Stimulated activated CD4-positive, alpha-beta T cell treated with anti-CD3 and anti-CD28 coated beads, Interleukin-4, amount 100 ng/mL, for 4 hours (primary cell): Measurements from ENCODE around the gene FGD4.
"Not testable (repeated sequence)": the region's sequence is repeated elsewhere in the genome, so short reads cannot be mapped to it uniquely, and the experiment has no call there.

Experiments used
- DNase-seq, 2 experiments: peaks; one replicate each; pipeline ENCODE4 v3.0.0-alpha.2; 2020

The FGD4 gene

DNA sequence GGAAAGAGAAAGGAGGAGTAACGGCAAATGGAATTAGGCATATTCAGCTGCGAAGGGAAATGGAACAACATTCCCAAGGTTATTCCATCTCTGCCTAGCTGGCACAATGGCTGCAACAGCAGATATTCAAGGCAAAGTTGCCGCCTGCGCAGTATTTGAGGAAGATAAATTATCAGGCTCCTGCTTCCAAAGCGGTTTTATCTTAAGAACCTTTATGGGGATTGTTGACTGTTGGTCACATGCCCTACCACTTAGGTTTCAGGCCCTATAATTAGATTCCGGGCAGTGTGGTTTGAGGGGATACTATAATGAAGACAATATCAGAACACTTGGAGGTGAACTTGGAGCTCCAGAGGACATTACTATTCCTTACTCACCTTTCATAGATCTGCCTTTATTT, 99.7 kb downstream of the FGD4 start:
- DNase-seq = no peak

- no peak for DNase-seq
Measured at GRCh38 chr12:32501835-32502333, 102.5 kb downstream of the FGD4 start.

DNA sequence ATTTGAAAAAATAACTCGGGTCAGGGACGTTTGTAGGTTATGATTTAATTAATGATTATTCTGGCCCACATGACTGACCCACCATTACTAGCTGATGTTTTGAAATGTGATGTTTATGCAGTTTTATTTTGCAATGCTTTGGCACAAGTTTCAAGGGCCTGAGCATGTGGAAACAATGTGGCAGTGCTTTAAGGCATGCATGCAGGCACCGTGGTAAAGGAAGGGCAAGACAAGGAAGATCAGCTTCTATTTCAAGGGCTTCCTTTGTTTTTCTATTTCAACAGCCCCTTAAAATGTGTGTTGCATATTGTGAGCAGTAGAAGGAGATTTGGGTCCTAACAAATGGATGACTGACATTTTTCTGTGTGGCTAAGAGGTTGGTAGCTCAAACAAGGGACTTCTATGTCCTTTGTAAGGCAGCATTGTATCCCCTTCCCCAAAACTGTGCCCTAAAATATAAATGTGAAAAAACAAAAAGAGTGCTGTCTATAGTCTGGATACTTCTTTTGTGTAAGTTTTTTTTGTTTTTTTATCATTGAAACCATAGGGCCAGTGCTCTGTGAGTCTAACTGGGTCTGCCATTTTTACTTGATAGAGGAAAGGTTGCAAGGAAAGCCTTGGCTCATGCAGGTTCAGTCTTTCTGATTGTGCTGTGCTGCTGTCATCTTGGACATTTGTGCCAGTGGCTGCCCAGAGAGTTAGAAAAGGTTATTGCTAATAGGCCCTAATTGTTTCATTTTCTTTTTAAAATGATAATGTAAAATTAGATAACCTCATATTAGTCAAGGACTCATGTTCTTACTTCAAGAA, 103.5 kb downstream of the FGD4 start:
- no peak for DNase-seq

DNA sequence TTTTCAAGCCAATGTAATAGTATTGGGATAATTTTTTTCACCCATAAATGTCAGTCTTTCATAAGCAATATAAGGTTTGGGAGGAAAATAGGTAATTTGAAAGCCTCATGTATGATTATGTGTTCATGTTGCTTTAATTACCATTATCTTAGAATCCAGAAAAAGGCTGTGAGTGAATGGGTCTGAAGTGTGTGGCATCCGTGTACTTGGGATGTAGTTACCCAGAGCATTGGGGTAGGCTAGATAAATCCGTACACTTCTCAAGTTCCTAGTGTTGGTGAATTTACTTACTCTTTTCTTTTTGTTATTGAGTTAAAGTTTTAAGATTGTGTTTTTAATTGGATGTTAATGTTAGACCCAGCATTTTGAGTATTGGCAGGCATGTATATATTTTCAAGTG, 104.4 kb downstream of the FGD4 start:
- no peak for DNase-seq

DNA sequence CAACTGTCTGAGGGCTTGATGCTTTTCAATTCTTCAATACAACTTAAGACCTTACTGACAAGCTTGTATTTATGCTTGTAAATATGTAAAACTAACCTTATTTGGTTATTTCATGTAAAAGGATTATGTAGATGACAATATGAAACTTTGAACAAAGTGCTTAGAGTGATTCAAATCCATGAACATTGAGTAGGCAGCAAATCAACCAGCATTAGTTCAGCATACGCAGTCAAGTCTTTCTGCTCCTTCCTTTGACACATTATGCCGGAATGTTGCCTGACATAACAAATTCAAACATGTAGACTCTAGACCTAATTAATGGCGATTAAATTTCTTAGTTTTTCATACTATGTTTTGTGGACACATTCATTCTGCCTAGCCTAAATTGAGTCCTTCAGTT, 105.2 kb downstream of the FGD4 start:
- no peak for DNase-seq

DNA sequence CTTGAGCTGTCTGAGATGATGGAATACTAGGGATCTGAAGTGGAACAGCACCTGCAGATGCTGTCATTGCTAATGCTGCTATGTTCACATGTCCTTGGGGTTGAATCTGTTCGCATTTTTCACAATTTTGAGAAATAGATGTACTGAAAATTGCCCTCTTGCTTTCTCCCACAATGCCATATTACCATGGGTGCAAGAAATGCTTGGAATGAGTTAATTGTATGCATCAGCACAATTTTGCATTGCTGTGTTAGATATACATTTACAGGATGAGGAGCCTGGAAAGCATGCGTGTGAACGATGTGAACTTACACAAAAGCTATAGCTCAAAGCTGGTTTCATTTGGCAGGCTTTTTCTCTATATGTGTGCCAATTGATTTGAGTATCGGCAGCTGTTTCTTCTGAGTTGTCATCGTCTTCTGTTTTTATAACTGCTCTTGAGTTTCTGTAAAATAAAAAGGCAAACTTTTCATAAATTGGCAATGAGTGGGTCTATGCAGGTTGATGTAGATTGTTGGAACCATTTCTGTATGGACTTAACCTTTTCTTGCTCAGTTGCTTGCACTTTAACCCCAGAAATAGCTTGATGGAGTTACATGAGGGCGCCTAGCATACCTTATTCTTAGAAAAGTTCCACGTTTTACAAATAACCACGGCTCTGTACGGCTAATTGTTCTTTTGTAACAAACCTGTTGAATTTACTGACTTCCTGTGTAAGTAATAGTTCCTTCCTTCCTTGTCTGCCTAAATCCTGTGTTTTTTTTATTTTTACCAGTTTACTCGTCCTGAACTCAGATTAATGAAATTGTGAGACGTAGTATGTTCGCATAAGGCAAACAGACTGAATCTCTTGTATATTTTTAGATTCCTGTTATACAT, 105.9 kb downstream of the FGD4 start:
- DNase-seq = no peak

DNA sequence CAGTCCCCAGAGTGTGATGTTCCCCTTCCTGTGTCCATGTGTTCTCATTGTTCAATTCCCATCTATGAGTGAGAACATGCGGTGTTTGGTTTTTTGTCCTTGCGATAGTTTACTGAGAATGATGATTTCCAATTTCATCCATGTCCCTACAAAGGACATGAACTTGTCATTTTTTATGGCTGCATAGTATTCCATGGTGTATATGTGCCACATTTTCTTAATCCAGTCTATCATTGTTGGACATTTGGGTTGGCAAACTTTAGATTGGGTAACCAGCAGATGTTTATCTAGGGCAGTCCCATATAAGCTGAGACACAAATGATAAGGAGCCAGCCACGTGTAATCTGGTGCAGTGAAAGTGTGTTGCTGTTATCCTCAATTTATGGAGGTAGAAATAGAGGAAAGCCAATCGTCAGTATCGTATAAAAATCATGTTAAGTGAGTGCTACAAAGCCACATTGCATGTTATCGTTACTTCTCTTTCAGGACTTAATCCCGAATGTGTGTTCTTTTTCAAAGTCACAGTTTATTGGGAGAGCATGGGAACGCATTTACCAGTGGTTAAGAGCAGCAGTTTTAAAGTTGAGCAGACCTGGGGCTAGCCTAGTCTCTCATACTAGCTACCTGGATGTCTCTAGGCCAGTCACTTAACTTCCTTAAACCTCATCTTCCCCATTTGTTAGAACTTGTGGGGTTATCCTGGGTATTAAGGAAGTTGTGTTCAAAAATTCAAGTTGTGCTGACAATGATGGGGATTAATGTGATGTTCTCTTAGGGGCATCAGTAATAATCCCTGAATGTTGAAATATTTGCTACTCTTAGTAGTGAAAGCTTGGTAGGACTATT, 108.0 kb downstream of the FGD4 start:
- not testable (repeated sequence) for DNase-seq

- no peak for DNase-seq
Measured at GRCh38 chr12:32507942-32508320, 108.6 kb downstream of the FGD4 start.

DNA sequence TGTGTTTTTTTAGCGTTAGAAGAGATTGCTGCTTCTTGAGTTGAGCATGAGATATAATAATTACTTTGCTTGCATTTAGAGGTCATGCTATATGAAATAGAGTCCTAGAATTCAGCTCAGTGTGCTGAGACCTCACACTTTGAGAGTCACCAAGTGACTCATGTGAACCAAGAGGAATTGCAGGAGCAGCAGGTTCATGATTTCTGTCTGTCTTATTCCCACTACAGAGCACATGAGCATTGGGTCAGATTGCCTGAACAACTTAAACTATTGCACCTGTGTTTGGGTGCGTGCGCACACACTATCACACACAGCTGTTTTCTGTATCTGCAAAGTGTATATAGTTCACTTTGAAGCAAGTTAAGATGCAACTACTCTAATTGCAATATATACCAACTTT, 109.3 kb downstream of the FGD4 start:
- DNase-seq = no peak

DNA sequence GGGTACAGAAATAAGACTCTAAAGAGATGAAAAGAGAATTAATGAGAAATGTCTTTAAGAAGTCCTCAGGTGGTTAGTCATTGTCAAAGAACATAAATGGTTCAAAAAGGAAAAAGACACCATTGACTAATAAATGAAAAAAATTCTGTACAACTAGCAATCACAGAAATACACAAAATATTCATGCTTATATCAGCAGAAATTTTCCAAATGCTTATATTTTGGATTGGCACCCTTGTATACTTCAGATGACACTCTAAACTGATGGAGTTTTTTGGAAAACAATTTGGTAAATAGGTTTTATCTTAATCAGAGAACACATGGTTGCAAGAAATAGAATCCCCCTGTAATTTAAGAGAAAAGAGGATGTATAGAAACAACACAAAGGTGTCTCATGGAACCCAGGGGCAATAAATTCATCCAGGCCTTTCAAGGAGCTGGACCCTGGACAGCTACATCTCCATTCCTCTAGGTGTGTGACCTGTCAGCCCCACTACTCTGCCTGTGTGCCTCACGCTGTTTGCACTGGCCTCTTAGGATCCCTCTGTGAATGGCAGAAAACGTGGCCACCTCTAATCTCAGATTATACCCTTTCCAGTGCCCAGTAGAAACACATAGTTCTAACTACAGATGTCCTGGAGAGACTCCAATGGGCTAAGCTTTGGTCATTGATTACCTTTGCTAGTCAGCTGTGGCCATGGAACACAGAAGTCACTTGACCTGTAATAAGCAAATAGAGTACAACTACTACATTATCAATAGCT, 110.2 kb downstream of the FGD4 start:
- DNase-seq = no peak

DNA sequence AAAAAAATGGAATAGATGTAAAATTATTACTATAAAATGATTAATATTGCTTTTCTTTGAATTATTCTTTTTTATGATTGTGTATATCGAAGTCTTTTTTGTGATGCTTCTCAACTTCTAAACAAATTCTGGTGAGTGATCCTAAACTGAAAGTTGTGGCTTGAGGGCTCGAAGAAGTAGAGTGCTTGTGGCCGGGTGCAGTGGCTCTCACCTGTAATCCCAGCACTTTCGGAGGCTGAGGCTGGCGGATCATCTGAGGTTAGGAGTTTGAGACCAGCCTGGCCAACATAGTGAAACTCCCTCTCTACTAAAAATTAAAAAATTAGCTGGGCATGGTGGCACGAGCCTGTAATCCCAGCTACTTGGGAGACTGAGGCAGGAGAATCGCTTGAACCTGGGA, 112.6 kb downstream of the FGD4 start:
- DNase-seq = not testable (repeated sequence)

GRCh38 chr12:32512379-32512778, 113.0 kb downstream of the FGD4 start:
- DNase-seq = no peak

GRCh38 chr12:32512910-32513309, 113.6 kb downstream of the FGD4 start:
- no peak for DNase-seq

DNA sequence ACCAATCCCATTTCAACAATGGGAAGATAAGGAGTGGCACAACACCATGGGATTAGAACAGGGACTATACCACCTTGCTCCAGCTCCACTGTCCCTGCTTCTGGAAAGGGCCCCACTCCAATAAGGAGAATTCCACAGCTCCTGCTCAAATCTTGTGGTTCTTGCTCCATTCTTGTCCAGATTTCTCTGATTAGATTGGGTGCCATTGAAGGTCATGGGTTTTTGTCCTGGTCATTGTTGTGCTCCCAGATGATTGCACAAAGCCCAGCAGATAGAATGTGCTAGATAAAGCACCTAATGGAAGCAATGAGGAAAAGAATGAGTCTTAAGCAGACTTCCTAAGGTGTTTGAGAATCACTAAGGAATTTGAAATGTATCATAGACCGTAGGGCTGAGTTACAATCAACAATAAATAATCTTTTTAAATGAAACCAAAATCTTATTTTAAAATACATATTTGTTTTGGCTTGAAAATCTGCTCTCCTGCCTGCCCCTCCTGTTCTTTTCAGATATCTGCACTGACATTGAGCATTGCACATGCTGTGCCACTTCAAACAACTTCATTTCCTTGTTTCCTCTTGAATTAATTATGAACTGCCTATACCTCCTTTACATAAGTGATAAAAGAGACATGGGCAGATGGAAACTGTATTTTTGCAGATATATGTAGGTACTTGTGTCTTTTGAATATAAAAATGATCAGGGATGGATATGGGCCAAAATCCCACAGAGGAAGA, 115.9 kb downstream of the FGD4 start:
- DNase-seq = no peak

DNA sequence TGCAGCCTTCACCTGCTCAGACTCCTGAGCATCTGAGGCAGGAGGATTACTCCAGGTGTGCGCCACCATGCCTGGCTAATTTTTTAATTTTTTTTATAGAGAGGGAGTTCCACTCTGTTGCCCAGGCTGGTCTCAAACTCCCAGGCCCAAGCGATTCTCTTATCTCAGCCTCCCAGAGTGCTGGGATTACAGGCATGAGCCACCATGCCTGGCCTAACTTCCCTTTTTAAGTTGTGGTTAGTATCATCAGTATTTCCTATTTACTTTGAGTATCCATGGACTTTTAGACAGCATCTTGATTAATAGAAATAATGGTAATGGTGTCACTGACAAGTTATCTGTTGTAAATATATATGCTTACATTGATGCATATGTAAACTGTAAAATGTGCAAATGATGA, 116.9 kb downstream of the FGD4 start:
- no peak for DNase-seq

- DNase-seq = no peak
Measured at GRCh38 chr12:32517966-32518365, 118.6 kb downstream of the FGD4 start.

- no peak for DNase-seq
Measured at GRCh38 chr12:32519047-32519446, 119.7 kb downstream of the FGD4 start.

GRCh38 chr12:32522331-32523221, 123.2 kb downstream of the FGD4 start:
- no peak for DNase-seq

DNA sequence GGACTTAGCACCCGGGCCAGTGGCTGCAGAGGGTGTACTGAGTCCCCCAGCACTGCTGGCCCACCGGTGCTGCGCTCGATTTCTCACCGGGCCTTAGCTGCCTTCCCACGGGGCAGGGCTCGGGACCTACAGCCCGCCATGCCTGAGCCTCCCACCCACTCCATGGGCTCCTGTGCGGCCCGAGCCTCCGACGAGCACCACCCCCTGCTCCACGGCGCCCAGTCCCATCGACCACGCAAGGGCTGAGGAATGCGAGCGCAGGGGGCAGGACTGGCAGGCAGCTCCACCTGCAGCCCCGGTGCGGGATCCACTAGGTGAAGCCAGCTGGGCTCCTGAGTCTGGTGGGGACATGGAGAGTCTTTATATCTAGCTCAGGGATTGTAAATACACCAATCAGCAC, 126.4 kb downstream of the FGD4 start:
- DNase-seq = not testable (repeated sequence)

DNA sequence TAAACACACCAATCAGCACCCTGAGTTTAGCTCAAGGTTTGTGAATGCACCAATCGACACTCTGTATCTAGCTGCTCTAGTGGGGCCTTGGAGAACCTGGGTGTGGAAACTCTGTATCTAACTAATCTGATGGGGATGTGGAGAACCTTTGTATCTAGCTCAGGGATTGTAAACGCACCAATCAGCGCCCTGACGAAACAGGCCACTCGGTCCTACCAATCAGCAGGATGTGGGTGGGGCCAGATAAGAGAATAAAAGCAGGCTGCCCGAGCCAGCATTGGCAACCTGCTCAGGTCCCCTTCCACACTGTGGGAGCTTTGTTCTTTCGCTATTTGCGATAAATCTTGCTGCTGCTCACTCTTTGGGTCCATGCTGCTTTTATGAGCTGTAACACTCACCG, 127.0 kb downstream of the FGD4 start:
- DNase-seq = not testable (repeated sequence)
